Measurements from ENCODE around the gene HS6ST2.

DNA sequence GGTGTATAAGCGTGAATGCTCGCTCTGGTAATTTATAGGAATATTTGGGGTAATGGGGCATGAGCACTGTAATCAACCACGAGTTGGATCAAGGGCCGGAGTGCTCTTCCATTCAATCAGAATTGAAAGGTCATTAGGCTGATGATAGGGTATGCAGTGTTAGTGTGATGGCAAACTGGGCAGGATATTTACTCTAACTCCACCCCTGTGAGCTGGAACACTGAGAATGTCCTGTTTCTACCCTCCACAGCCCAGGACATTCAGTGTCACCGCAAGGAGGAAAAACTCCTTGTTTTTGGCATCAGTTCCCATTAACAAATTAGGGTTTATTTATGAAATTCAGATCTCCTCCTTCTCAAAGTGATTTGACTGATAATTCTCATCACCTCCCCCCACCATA is 137.8 kb downstream of the HS6ST2 start:
- TF ChIP-seq EZH2 (IDR thresholded peaks at IDR 0.05) (no peak), POLR2AphosphoS5 (IDR thresholded peaks at IDR 0.05; ENCODE audit: borderline replicate concordance, low read depth, low read length) (no peak)

All from SK-N-MC (cell line).